ENCODE data around the gene NECTIN3.

GRCh38 chr3:111031538-111031937 lies 40.1 kb upstream of the NECTIN3 start:
- TF ChIP-seq POLR2A (IDR thresholded peaks at IDR 0.05; ENCODE audit: low read length) (no peak), GATA1 (IDR thresholded peaks at IDR 0.05; ENCODE audit: low read depth, low read length) (no peak)
